Measurements from ENCODE around the gene NTRK2.

Gene NTRK2

DNA sequence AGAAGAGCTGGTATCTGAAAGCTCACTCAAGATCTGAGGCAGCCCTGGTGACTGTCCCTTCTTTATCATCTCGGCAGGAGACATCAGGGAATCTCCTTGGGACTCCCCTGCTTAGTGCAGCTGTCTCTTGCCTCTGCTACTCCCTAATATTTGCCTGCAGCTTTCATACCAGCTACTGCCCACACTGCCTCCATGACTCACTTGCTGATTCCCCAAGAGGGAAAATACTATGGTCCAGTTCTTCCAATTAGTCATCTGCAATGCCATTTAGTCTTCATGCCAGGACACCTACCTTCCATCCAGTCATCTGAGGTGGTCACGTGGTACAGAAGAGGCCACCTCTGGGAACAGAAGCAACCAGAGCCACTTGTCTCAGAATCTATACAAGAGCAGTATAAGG, 270.8 kb downstream of the NTRK2 start:
- H3K27ac ChIP-seq, result no peak overlapping the region
- TF ChIP-seq, protein P1, sequence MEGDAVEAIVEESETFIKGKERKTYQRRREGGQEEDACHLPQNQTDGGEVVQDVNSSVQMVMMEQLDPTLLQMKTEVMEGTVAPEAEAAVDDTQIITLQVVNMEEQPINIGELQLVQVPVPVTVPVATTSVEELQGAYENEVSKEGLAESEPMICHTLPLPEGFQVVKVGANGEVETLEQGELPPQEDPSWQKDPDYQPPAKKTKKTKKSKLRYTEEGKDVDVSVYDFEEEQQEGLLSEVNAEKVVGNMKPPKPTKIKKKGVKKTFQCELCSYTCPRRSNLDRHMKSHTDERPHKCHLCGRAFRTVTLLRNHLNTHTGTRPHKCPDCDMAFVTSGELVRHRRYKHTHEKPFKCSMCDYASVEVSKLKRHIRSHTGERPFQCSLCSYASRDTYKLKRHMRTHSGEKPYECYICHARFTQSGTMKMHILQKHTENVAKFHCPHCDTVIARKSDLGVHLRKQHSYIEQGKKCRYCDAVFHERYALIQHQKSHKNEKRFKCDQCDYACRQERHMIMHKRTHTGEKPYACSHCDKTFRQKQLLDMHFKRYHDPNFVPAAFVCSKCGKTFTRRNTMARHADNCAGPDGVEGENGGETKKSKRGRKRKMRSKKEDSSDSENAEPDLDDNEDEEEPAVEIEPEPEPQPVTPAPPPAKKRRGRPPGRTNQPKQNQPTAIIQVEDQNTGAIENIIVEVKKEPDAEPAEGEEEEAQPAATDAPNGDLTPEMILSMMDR (conservative IDR thresholded peaks at IDR 0.05; ENCODE audit: low read depth), result no peak
- DNase-seq (ENCODE audit: low spot score), result peak; percentile 89
- ChIA-PET CTCF (interaction anchor here (0.6 to 1.1 kb wide), 2 partner anchors 256 to 318 kb away, joined by 4 to 5 read pairs; no protein-coding TSS in a partner anchor), POLR2A (ENCODE audit: low non-redundant PET) (no interaction called here)

DNA sequence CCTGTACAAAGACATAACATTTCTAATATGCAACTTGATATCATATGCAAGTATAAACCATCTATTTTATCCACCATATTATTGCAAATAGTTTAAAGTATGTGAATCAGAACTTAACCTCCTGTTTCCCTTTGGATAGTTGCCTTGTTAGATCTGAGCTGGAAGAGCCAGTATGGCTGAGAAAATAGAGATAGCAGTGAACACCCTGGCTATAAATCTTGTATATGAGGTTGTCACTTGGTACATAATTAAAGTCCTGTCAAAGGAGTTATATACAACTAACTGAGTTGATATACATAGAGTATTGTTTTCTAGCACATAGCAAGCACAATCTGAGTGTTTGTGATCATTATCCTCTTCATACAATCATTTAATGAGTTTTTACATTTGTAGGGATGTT, 272.3 kb downstream of the NTRK2 start:
- H3K27ac ChIP-seq, result no peak overlapping the region
- ChIA-PET CTCF (interaction anchor here (0.6 to 0.7 kb wide), 2 partner anchors 244 to 249 kb away, joined by 3 read pairs; no protein-coding TSS in a partner anchor), POLR2A (ENCODE audit: low non-redundant PET) (no interaction called here)
- DNase-seq (ENCODE audit: low spot score), result no peak
- TF ChIP-seq, protein P1 (conservative IDR thresholded peaks at IDR 0.05; ENCODE audit: low read depth), result no peak

DNA sequence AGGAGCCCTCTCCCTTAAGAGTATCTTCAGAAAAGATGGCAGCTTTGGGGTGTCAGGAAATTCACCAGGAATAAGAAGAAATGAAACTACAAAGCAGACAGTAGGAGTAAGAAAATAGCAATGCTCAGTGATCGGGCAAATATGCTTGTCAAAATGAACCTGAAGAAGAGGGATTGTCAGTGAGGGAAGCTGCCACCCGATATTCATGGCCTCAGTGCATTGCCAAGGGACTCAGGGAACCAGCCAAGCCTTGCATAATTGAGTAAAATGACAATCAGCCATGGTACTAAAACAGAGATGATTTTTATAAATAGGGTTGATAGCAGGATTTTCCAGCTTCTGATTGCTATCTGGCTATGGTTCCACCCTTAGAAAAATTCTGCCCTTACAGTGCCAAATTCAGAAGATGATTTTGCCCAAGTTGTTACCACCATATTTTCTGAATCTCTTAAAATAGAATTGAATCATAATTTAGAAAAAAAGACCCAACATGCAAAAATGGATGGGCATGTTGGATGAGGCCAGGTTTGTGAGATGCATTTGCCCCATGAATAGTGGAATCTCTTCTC, 274.0 kb downstream of the NTRK2 start:
- TF ChIP-seq, protein P1 (conservative IDR thresholded peaks at IDR 0.05; ENCODE audit: low read depth), result no peak
- POLR2A ChIA-PET (ENCODE audit: low non-redundant PET), result no interaction called here
- CTCF ChIA-PET, result no interaction called here
- no peak overlapping the region for H3K27ac ChIP-seq
- DNase-seq (ENCODE audit: low spot score), result no peak

DNA sequence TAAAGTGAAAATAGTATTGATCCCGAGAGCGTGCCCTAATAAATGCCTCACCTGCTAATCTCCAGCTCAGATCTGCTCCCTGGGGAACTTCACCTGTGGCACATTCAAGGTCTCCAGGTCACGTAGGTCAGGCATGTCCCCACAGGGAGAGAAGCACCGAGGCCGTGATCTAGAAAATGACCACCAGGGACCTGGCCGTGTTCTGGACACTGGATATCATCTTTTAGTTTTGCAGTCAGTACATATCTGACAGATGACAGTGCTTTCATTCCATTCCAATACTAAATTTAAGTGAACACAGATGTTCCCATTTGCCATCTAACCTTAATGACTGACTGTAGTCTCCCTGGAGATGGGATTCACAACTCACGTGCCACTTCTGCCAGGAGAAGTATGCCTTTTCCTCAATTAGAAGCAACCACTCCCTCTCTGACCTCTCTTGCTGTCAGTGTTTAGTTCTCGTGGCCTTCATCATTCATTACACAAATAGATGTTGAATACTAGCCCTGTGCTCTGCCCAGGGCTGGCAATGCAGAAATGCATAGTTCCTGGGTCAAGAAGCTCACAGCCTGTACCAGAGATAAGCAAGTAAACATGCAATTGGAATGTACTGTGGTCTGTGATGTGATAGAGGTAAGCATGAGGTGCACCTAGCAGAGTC, 276.5 kb downstream of the NTRK2 start:
- POLR2A ChIA-PET (ENCODE audit: low non-redundant PET), result no interaction called here
- CTCF ChIA-PET, result interaction anchor here (1.7 kb wide), 1 partner anchor 248 kb away, joined by 5 read pairs; no protein-coding TSS in a partner anchor
- TF ChIP-seq, protein P1 (conservative IDR thresholded peaks at IDR 0.05; ENCODE audit: low read depth), result no peak
- H3K27ac ChIP-seq, result no peak overlapping the region
- no peak for DNase-seq (ENCODE audit: low spot score)

DNA sequence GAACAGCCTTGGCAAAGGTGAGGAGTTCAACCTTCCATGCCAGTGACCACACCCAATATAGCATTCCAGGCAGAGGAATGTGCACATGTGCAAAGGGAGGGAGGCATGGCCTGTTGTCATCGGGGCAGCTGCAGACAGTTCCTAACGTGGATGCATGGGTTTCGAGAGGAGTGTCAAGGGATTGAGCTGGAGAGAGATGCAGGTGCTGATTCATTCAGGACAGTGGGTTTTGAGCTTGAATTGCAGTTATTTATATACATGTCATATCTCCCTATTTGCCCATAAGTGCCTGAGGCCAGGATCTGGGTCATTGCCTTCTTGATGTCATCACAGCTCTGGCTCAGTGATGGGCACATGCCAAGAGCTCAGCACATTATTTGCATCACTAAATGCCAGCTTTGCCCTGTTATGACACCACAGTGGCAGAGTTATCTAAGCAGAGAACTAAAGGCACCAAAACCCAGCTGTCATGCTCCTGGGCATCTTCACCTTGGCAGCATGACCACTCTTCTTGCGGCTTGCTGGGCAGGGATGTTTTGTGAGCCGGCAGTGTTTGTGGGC, 278.0 kb downstream of the NTRK2 start:
- ChIA-PET POLR2A (ENCODE audit: low non-redundant PET) (interaction anchor here (0.6 kb wide), 1 partner anchor 311 kb away, joined by 3 read pairs; no protein-coding TSS in a partner anchor), CTCF (interaction anchor here (0.9 to 1.7 kb wide), 2 partner anchors 96 to 250 kb away, joined by 3 to 5 read pairs; no protein-coding TSS in a partner anchor)
- peak overlapping the region; percentile 68 for H3K27ac ChIP-seq
- peak; percentile 90 for DNase-seq (ENCODE audit: low spot score)
- TF ChIP-seq, protein P1 (conservative IDR thresholded peaks at IDR 0.05; ENCODE audit: low read depth), result no peak

DNA sequence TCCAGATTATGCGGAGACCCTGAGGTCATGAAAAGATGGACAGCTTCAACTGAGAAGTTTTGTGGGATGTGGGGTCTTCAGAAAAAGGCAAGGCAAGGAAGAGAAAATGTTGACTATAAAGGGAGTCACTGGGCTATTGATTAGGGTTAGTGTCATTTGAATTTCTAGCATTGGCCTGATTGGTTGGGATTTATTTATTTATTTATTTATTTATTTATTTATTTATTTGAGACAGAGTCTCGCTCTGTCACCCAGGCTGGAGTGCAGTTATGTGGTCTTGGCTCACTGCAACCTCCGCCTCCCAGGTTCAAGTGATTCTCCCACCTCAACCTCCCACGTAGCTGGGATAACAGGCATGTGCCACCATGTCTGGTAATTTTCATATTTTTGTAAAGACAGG, 279.7 kb downstream of the NTRK2 start:
- POLR2A ChIA-PET (ENCODE audit: low non-redundant PET), result no interaction called here
- CTCF ChIA-PET, result interaction anchor here (0.5 to 1.2 kb wide), 3 partner anchors 194 to 276 kb away, joined by 3 to 5 read pairs (median 3); no protein-coding TSS in a partner anchor
- H3K27ac ChIP-seq, result no peak overlapping the region
- TF ChIP-seq, protein P1 (conservative IDR thresholded peaks at IDR 0.05; ENCODE audit: low read depth), result no peak
- DNase-seq (ENCODE audit: low spot score), result no peak
